NCI-H226 (cell line): ENCODE measurements around the gene CAPN7.

Experiments used
- DNase-seq: peaks from one replicate; pipeline ENCODE4 v3.0.0-alpha.2; 2015

The CAPN7 gene

DNA sequence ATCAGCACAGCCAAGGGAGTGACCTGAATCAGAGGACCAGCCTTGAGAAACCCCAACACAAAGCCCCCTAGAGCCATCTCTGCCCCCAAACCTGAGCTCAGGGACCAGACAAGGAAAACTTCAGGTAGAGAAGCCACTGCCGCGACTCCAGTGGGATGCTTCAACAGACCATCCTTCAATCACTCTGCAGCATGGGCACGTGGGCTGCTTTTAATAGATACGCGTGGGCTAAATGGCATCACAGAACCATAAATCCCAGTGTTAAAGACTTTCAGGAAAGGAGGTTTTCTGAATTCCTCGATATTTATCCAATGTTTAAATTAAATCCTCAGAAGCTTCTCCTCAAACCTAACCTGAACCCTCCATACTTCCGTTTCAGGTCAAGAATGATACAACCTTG, 95.7 kb downstream of the CAPN7 start:
- no peak for DNase-seq
